ENCODE results near the gene PILRA.

DNA sequence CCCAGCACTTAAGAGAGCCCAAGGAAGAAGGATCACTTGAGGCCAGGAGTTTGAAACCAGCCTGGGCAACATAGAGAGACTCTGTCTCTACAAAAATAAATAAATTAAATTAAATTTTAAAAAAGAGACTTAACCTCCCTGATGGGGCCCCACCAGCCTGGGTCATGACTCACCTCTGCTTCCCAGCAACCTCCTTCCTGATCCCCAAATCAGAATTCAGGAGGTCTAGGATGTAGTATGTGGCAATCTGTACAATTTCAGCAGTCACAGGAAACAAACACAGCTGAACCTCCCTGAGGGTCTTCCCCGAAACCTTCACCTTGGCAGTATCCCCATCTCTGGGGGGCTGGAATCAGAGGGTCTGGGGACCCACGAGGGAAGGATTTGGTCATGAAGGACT, 72.8 kb downstream of the PILRA start:
- no peak for TF ChIP-seq TEAD4 (CRISPR knock-in tag; IDR thresholded peaks at IDR 0.05)
- TF ChIP-seq, protein P1, sequence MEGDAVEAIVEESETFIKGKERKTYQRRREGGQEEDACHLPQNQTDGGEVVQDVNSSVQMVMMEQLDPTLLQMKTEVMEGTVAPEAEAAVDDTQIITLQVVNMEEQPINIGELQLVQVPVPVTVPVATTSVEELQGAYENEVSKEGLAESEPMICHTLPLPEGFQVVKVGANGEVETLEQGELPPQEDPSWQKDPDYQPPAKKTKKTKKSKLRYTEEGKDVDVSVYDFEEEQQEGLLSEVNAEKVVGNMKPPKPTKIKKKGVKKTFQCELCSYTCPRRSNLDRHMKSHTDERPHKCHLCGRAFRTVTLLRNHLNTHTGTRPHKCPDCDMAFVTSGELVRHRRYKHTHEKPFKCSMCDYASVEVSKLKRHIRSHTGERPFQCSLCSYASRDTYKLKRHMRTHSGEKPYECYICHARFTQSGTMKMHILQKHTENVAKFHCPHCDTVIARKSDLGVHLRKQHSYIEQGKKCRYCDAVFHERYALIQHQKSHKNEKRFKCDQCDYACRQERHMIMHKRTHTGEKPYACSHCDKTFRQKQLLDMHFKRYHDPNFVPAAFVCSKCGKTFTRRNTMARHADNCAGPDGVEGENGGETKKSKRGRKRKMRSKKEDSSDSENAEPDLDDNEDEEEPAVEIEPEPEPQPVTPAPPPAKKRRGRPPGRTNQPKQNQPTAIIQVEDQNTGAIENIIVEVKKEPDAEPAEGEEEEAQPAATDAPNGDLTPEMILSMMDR (IDR thresholded peaks at IDR 0.05): no peak
- TF ChIP-seq, protein P2, sequence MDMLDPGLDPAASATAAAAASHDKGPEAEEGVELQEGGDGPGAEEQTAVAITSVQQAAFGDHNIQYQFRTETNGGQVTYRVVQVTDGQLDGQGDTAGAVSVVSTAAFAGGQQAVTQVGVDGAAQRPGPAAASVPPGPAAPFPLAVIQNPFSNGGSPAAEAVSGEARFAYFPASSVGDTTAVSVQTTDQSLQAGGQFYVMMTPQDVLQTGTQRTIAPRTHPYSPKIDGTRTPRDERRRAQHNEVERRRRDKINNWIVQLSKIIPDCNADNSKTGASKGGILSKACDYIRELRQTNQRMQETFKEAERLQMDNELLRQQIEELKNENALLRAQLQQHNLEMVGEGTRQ (CRISPR knock-in tag; IDR thresholded peaks at IDR 0.05): no peak
- no peak for TF ChIP-seq ESRRA (CRISPR knock-in tag; IDR thresholded peaks at IDR 0.05; ENCODE audit: borderline replicate concordance)
- TF ChIP-seq MYBL2 (CRISPR knock-in tag; IDR thresholded peaks at IDR 0.05): no peak
- TF ChIP-seq, protein P3, sequence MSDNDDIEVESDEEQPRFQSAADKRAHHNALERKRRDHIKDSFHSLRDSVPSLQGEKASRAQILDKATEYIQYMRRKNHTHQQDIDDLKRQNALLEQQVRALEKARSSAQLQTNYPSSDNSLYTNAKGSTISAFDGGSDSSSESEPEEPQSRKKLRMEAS (CRISPR knock-in tag; IDR thresholded peaks at IDR 0.05): no peak

Data from WTC11 (cell line).